Measurements from ENCODE around the gene XYLB. TPM values are rescaled to one million over a fixed set of nuclear protein-coding genes. Genes with fewer than 3 reads are reported as not detected.
A peak's percentile ranks its signal among the peaks of the same experiment; 100 is the strongest.
"Not testable (repeated sequence)": the region's sequence is repeated elsewhere in the genome, so short reads cannot be mapped to it uniquely, and the experiment has no call there.

Gene XYLB
- 4.1 TPM for total RNA-seq

GRCh38 chr3:38346587-38347410 lies at the start of gene XYLB:
Gene XYLB, plus strand, starts transcription at chr3:38346785. Its CDS starts 84 bp downstream, at chr3:38346869.
- DNase-seq (ENCODE audit: low spot score in 2 of 2) (peak; percentile 85 to 86), FAIRE-seq (no peak)

- not testable (repeated sequence) for FAIRE-seq; DNase-seq (ENCODE audit: low spot score in 2 of 2)
These were observed 49.5 kb upstream of the XYLB start for GRCh38 chr3:38297053-38297452.

- no peak for DNase-seq (ENCODE audit: low spot score in 2 of 2)
- FAIRE-seq = no peak
These were observed 49.0 kb upstream of the XYLB start for GRCh38 chr3:38297537-38297936.

- no peak for DNase-seq (ENCODE audit: low spot score in 2 of 2)
- FAIRE-seq = no peak
These were observed 48.5 kb upstream of the XYLB start for GRCh38 chr3:38297947-38298711.

GRCh38 chr3:38306941-38307340 lies 39.6 kb upstream of the XYLB start:
- FAIRE-seq = no peak

GRCh38 chr3:38307599-38307998 lies 39.0 kb upstream of the XYLB start:
- FAIRE-seq = no peak
- no peak for DNase-seq (ENCODE audit: low spot score in 2 of 2)

More at GRCh38 chr3:38306941-38307340, 39.6 kb upstream of the XYLB start:
- no peak for DNase-seq (ENCODE audit: low spot score in 2 of 2)

GRCh38 chr3:38308456-38308855 lies 38.1 kb upstream of the XYLB start:
- no peak for DNase-seq (ENCODE audit: low spot score in 2 of 2)
- FAIRE-seq = no peak

GRCh38 chr3:38311476-38311875 lies 35.1 kb upstream of the XYLB start:
- DNase-seq (ENCODE audit: low spot score in 2 of 2) (no peak), FAIRE-seq (no peak)

GRCh38 chr3:38311941-38312340 lies 34.6 kb upstream of the XYLB start:
- DNase-seq (ENCODE audit: low spot score in 2 of 2) (no peak), FAIRE-seq (no peak)

GRCh38 chr3:38312356-38312755 lies 34.2 kb upstream of the XYLB start:
- FAIRE-seq = no peak
- no peak for DNase-seq (ENCODE audit: low spot score in 2 of 2)

- no peak for DNase-seq (ENCODE audit: low spot score in 2 of 2)
- FAIRE-seq = no peak
These were observed 33.3 kb upstream of the XYLB start for GRCh38 chr3:38313263-38313662.

- FAIRE-seq (no peak), DNase-seq (ENCODE audit: low spot score in 2 of 2) (no peak)
These were observed 32.9 kb upstream of the XYLB start for GRCh38 chr3:38313695-38314094.

- FAIRE-seq (no peak), DNase-seq (ENCODE audit: low spot score in 2 of 2) (no peak)
These were observed 32.3 kb upstream of the XYLB start for GRCh38 chr3:38314112-38314763.

- DNase-seq (ENCODE audit: low spot score in 2 of 2) (no peak), FAIRE-seq (no peak)
These were observed 31.7 kb upstream of the XYLB start for GRCh38 chr3:38314764-38315487.

GRCh38 chr3:38315488-38316230 lies 30.9 kb upstream of the XYLB start:
- no peak for DNase-seq (ENCODE audit: low spot score in 2 of 2)
- FAIRE-seq = no peak

- DNase-seq (ENCODE audit: low spot score in 2 of 2) (no peak), FAIRE-seq (no peak)
These were observed 30.0 kb upstream of the XYLB start for GRCh38 chr3:38316356-38317191.

GRCh38 chr3:38317192-38317759 lies 29.3 kb upstream of the XYLB start:
- DNase-seq (ENCODE audit: low spot score in 2 of 2) = no peak
- no peak for FAIRE-seq

Measured in frontal cortex (tissue), 4 donors.